ENCODE results near the gene FAM169A.
A peak's percentile ranks its signal among the peaks of the same experiment; 100 is the strongest.
"Not testable (repeated sequence)": the region's sequence is repeated elsewhere in the genome, so short reads cannot be mapped to it uniquely, and the experiment has no call there.

The FAM169A gene

GRCh38 chr5:74798977-74799911 is 66.9 kb downstream of the FAM169A start:
- DNase-seq, result no peak

GRCh38 chr5:74791669-74792068 is 74.5 kb downstream of the FAM169A start:
- DNase-seq, result not testable (repeated sequence)

- no peak for DNase-seq
These were observed 78.8 kb downstream of the FAM169A start for GRCh38 chr5:74787424-74787823.

GRCh38 chr5:74786851-74787250 is 79.3 kb downstream of the FAM169A start:
- no peak for DNase-seq

- DNase-seq, result no peak
These were observed 87.6 kb downstream of the FAM169A start for GRCh38 chr5:74778609-74779008.

- DNase-seq, result no peak
These were observed 93.8 kb downstream of the FAM169A start for GRCh38 chr5:74772359-74772758.

- no peak for DNase-seq
These were observed 98.6 kb downstream of the FAM169A start for GRCh38 chr5:74767579-74767913.

GRCh38 chr5:74766849-74767578 is 99.2 kb downstream of the FAM169A start, which contains the start of the genes GFM2 and NSA2:
GFM2 (minus strand) TSS chr5:74767117; CDS start chr5:74763742, 3,375 bp downstream.
NSA2 (plus strand) TSS chr5:74767249; CDS start chr5:74767361, 112 bp downstream.
- peak; percentile 49 for DNase-seq

- no peak for DNase-seq
These were observed 99.8 kb downstream of the FAM169A start for GRCh38 chr5:74766418-74766848.

GRCh38 chr5:74765929-74766328 is 100.3 kb downstream of the FAM169A start:
- DNase-seq, result no peak

GRCh38 chr5:74765201-74765600 is 101.0 kb downstream of the FAM169A start:
- no peak for DNase-seq

GRCh38 chr5:74763504-74763903 is 102.7 kb downstream of the FAM169A start:
- DNase-seq, result no peak

GRCh38 chr5:74762599-74762998 is 103.6 kb downstream of the FAM169A start:
- DNase-seq, result no peak

- DNase-seq, result no peak
These were observed 104.9 kb downstream of the FAM169A start for GRCh38 chr5:74761241-74761640.

GRCh38 chr5:74748742-74749141 is 117.4 kb downstream of the FAM169A start:
- DNase-seq, result not testable (repeated sequence)

- no peak for DNase-seq
These were observed 127.8 kb downstream of the FAM169A start for GRCh38 chr5:74738406-74738805.

GRCh38 chr5:74736759-74737158 is 129.4 kb downstream of the FAM169A start:
- no peak for DNase-seq

All from NCI-H524 treated with DMSO at 0.1 percent for 48 hours (cell line).